ENCODE data around the gene SORL1-AS1.

The SORL1-AS1 gene

DNA sequence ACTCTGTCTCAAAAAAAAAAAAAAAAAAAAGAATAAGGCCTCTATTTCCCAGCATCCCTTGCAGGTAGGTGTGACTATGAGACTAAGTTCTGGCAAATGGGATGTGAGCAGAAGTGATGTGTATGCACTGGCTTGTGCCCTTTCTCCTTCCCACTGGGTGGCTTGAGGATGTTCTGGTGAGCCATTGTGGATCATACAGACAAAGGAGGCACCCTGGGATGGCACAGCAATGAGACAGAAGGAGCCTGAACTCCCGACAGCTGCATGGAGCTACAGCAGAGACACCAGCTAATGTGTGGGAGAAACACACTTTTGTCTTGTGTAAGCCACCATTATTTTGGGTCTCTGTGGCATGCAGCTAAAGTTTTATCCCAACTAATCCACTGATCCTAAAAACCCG lies 11.2 kb downstream of the SORL1-AS1 start:
- no peak overlapping the region for H2AFZ ChIP-seq (ENCODE audit: low read length)

More for the DNA sequence above, 11.2 kb downstream of the SORL1-AS1 start:
- Histone ChIP-seq H2BK15ac (ENCODE audit: low read depth, low read length) (no peak overlapping the region), H2BK20ac (ENCODE audit: low read depth, low read length, poor library complexity, severe bottlenecking) (no peak overlapping the region), H3K23me2 (ENCODE audit: insufficient read length, low read depth, low read length, poor library complexity, severe bottlenecking) (no peaks in the 10 kb centered on the region), H4K91ac (ENCODE audit: insufficient read length, low read depth, low read length) (no peak overlapping the region), H3K9ac (ENCODE audit: extremely low read depth, insufficient read length, low read length) (no peak overlapping the region), H4K20me1 (ENCODE audit: control insufficient read depth, insufficient read depth, insufficient read length) (no peaks in the 10 kb centered on the region), H3K79me1 (ENCODE audit: insufficient read depth, low read depth, low read length, poor library complexity, severe bottlenecking) (no peaks in the 10 kb centered on the region), H3K27me3 (ENCODE audit: insufficient read depth, low read length) (no peaks in the 10 kb centered on the region), H3K56ac (ENCODE audit: insufficient read length, low read depth, low read length) (no peak overlapping the region), H2BK5ac (ENCODE audit: insufficient read length, low read length) (no peak overlapping the region), H3K27ac (ENCODE audit: insufficient read length, low read depth, low read length) (no peak overlapping the region), H2AK5ac (ENCODE audit: insufficient read length, low read length) (no peak overlapping the region), H3K14ac (ENCODE audit: insufficient read depth, low read length) (no peak overlapping the region), H3K4me1 (ENCODE audit: insufficient read depth, low read length) (no peaks in the 10 kb centered on the region; the same call in 1 of the 2 replicates), H3K4ac (ENCODE audit: low read depth, low read length) (no peak overlapping the region), H4K8ac (replicated peaks; ENCODE audit: insufficient read length, low read depth, low read length) (no peak overlapping the region), H3K4me2 (ENCODE audit: insufficient read depth, insufficient read length, low read length) (no peak overlapping the region), H3K79me2 (ENCODE audit: insufficient read depth, low read length) (no peaks in the 10 kb centered on the region), H3K18ac (ENCODE audit: insufficient read length, low read depth, low read length) (no peak overlapping the region), H4K5ac (ENCODE audit: insufficient read length, low read depth, low read length) (no peak overlapping the region), H2BK12ac (ENCODE audit: insufficient read length, low read depth, low read length) (no peak overlapping the region), H3K9me3 (ENCODE audit: control insufficient read depth, low read depth, low read length) (no peaks in the 10 kb centered on the region), H2BK120ac (ENCODE audit: low read depth, low read length, poor library complexity, severe bottlenecking) (no peak overlapping the region), H3K23ac (ENCODE audit: insufficient read length, low read depth, low read length) (no peak overlapping the region), H3T11ph (ENCODE audit: low read length) (no peak overlapping the region)
- no peaks in the 10 kb centered on the region for H3K36me3 Mint-ChIP-seq (ENCODE audit: insufficient read depth in 1 of 3, low read depth in 3 of 3)
- no peak overlapping the region for H3K27ac Mint-ChIP-seq
- TF ChIP-seq, protein P1, sequence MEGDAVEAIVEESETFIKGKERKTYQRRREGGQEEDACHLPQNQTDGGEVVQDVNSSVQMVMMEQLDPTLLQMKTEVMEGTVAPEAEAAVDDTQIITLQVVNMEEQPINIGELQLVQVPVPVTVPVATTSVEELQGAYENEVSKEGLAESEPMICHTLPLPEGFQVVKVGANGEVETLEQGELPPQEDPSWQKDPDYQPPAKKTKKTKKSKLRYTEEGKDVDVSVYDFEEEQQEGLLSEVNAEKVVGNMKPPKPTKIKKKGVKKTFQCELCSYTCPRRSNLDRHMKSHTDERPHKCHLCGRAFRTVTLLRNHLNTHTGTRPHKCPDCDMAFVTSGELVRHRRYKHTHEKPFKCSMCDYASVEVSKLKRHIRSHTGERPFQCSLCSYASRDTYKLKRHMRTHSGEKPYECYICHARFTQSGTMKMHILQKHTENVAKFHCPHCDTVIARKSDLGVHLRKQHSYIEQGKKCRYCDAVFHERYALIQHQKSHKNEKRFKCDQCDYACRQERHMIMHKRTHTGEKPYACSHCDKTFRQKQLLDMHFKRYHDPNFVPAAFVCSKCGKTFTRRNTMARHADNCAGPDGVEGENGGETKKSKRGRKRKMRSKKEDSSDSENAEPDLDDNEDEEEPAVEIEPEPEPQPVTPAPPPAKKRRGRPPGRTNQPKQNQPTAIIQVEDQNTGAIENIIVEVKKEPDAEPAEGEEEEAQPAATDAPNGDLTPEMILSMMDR (conservative IDR thresholded peaks at IDR 0.05): no peak
- no peaks in the 10 kb centered on the region for H3K9me3 Mint-ChIP-seq
- H3K4me3 Mint-ChIP-seq: no peak overlapping the region
- peaks cover 31 to 40% of the 10 kb centered on the region in 2 experiments for H3K4me1 Mint-ChIP-seq
- H3K27me3 Mint-ChIP-seq (ENCODE audit: low read depth): no peaks in the 10 kb centered on the region
- no peak for DNase-seq
- no CpG with 5 or more reads among the region's 2 CpGs for WGBS (ENCODE audit: extremely low coverage, insufficient read length, low lambda C conversion rate)
